Thoracic aorta (tissue), 2 donors: ENCODE data around the gene GPC3. TPM values are rescaled to one million over a fixed set of nuclear protein-coding genes. Genes with fewer than 3 reads are reported as not detected.

Source experiments
- ATAC-seq: fragments of 150-250 bp; one replicate; pipeline ENCODE4 v1.8.0; 2017; ENCODE audit warnings: low read depth; ENCODE audit not compliant: insufficient number of reproducible peaks, low FRiP score
- DNase-seq: peaks from one replicate; pipeline ENCODE4 v3.0.0-alpha.2; 2020; ENCODE audit warnings: low spot score
- H3K27ac ChIP-seq, 2 donors: fragments of 200-600 bp; sonication (generic); 1 replicate in 1 of 2; 2 replicates in 1 of 2; pipeline ENCODE4 v1.5.1; 2016; ENCODE audit warnings: mild to moderate bottlenecking in 2 of 2, moderate library complexity in 2 of 2
- H3K27me3 ChIP-seq: fragments of 200-600 bp; sonication (generic); replicated peaks from 2 replicates; pipeline ENCODE4 v1.6.0; 2016; ENCODE audit warnings: mild to moderate bottlenecking; ENCODE audit not compliant: insufficient read depth
- H3K36me3 ChIP-seq: fragments of 200-600 bp; sonication (generic); one replicate; pipeline ENCODE4 v1.5.1; 2016
- H3K4me1 ChIP-seq, 2 donors: fragments of 200-600 bp; sonication (generic); 1 replicate in 1 of 2; 2 replicates in 1 of 2; pipeline versions ENCODE4 v1.5.1 to v1.6.0; 2016; ENCODE audit warnings: low read depth in 2 of 2, mild to moderate bottlenecking in 1 of 2; ENCODE audit not compliant: control insufficient read depth in 1 of 2
- H3K4me3 ChIP-seq: fragments of 200-600 bp; sonication (generic); 2 replicates; pipeline ENCODE4 v1.5.1; 2016; ENCODE audit warnings: mild to moderate bottlenecking
- H3K9me3 ChIP-seq: fragments of 200-600 bp; sonication (generic); 2 replicates; pipeline ENCODE4 v1.5.1; 2016
- CTCF ChIP-seq: fragments of 200-600 bp; sonication (generic); IDR thresholded peaks from one replicate; pipeline ENCODE4 v1.5.1; 2019; ENCODE audit warnings: antibody characterized with exemption
- total RNA-seq, 2 donors: library from RNA; depleted of rRNA; stranded (reverse); fragments of >200 nt; gene quantifications; one replicate each; pipeline versions ENCODE4 v1.1.0 to v1.2.3, GENCODE V29; 2016

Gene GPC3
- total RNA-seq, 2 donors from 2014 or later: 2.6 to 5.6 TPM

- DNase-seq: no peak
- Histone ChIP-seq H3K36me3 (no peaks in the 10 kb centered on the region), H3K27ac (no peak overlapping the region), H3K27me3 (no peaks in the 10 kb centered on the region), H3K4me3 (no peak overlapping the region), H3K9me3 (no peaks in the 10 kb centered on the region), H3K4me1 (no peaks in the 10 kb centered on the region)
- no peak for TF ChIP-seq CTCF
- ATAC-seq: no peak
Measured at GRCh38 chrX:133973704-133974103, 11.7 kb downstream of the GPC3 start.

- Histone ChIP-seq H3K4me1 (no peaks in the 10 kb centered on the region), H3K4me3 (no peak overlapping the region), H3K36me3 (no peaks in the 10 kb centered on the region), H3K27me3 (no peaks in the 10 kb centered on the region), H3K27ac (no peak overlapping the region), H3K9me3 (no peaks in the 10 kb centered on the region)
- no peak for ATAC-seq
- DNase-seq: no peak
- TF ChIP-seq CTCF: no peak
Measured at GRCh38 chrX:133972916-133973315, 12.5 kb downstream of the GPC3 start.

GRCh38 chrX:133971586-133971985, 13.8 kb downstream of the GPC3 start:
- H3K27ac ChIP-seq: no peak overlapping the region
- no peaks in the 10 kb centered on the region for H3K27me3 ChIP-seq
- no peaks in the 10 kb centered on the region for H3K36me3 ChIP-seq
- TF ChIP-seq CTCF: no peak
- H3K4me3 ChIP-seq: no peak overlapping the region
- no peaks in the 10 kb centered on the region for H3K4me1 ChIP-seq
- no peak for ATAC-seq
- no peak for DNase-seq
- H3K9me3 ChIP-seq: no peaks in the 10 kb centered on the region

GRCh38 chrX:133970076-133970475, 15.3 kb downstream of the GPC3 start:
- Histone ChIP-seq H3K4me1 (no peaks in the 10 kb centered on the region), H3K4me3 (no peak overlapping the region), H3K36me3 (no peaks in the 10 kb centered on the region), H3K27ac (no peak overlapping the region), H3K9me3 (no peaks in the 10 kb centered on the region), H3K27me3 (no peaks in the 10 kb centered on the region)
- TF ChIP-seq CTCF: no peak
- DNase-seq (no peak), ATAC-seq (no peak)

- no peak for TF ChIP-seq CTCF
- no peaks in the 10 kb centered on the region for H3K36me3 ChIP-seq
- H3K4me3 ChIP-seq: no peak overlapping the region
- DNase-seq: no peak
- no peak for ATAC-seq
- no peaks in the 10 kb centered on the region for H3K27me3 ChIP-seq
- no peak overlapping the region for H3K27ac ChIP-seq
- H3K9me3 ChIP-seq: no peaks in the 10 kb centered on the region
- H3K4me1 ChIP-seq: no peaks in the 10 kb centered on the region
Measured at GRCh38 chrX:133969191-133969590, 16.2 kb downstream of the GPC3 start.
